ENCODE measurements around the gene C11orf86.
"Not testable (repeated sequence)": the region's sequence is repeated elsewhere in the genome, so short reads cannot be mapped to it uniquely, and the experiment has no call there.

Gene C11orf86

GRCh38 chr11:66974724-66975404 is at the start of gene C11orf86:
TSS of gene C11orf86 (plus strand) at chr11:66975304. CDS start at chr11:66975363, 59 bp downstream.
- no peak for FAIRE-seq
- no peak for DNase-seq (ENCODE audit: insufficient read length, low spot score)

GRCh38 chr11:66929753-66930152 is 45.4 kb upstream of the C11orf86 start:
- FAIRE-seq (no peak), DNase-seq (ENCODE audit: insufficient read length, low spot score) (no peak)

GRCh38 chr11:66932543-66932942 is 42.6 kb upstream of the C11orf86 start:
- FAIRE-seq (no peak), DNase-seq (ENCODE audit: insufficient read length, low spot score) (no peak)

GRCh38 chr11:66933531-66933930 is 41.6 kb upstream of the C11orf86 start:
- no peak for FAIRE-seq

GRCh38 chr11:66934950-66935779 is 39.9 kb upstream of the C11orf86 start:
- DNase-seq (ENCODE audit: insufficient read length, low spot score) (no peak), FAIRE-seq (no peak)

More at GRCh38 chr11:66933531-66933930, 41.6 kb upstream of the C11orf86 start:
- no peak for DNase-seq (ENCODE audit: insufficient read length, low spot score)

- DNase-seq (ENCODE audit: insufficient read length, low spot score) (no peak), FAIRE-seq (no peak)
Measured at GRCh38 chr11:66936311-66936711, 38.8 kb upstream of the C11orf86 start.

GRCh38 chr11:66937193-66937733 is 37.8 kb upstream of the C11orf86 start:
- no peak for DNase-seq (ENCODE audit: insufficient read length, low spot score)
- FAIRE-seq: no peak

GRCh38 chr11:66938582-66939135 is 36.4 kb upstream of the C11orf86 start:
- no peak for FAIRE-seq
- DNase-seq (ENCODE audit: insufficient read length, low spot score): no peak

GRCh38 chr11:66950112-66950535 is 25.0 kb upstream of the C11orf86 start:
- no peak for DNase-seq (ENCODE audit: insufficient read length, low spot score)
- no peak for FAIRE-seq

GRCh38 chr11:66951135-66951534 is 24.0 kb upstream of the C11orf86 start:
- FAIRE-seq (no peak), DNase-seq (ENCODE audit: insufficient read length, low spot score) (no peak)

GRCh38 chr11:66951927-66952337 is 23.2 kb upstream of the C11orf86 start:
- DNase-seq (ENCODE audit: insufficient read length, low spot score): no peak
- no peak for FAIRE-seq

GRCh38 chr11:66953081-66953833 is 21.8 kb upstream of the C11orf86 start:
- no peak for DNase-seq (ENCODE audit: insufficient read length, low spot score)
- FAIRE-seq: no peak

GRCh38 chr11:66956689-66957290 is 18.3 kb upstream of the C11orf86 start:
- no peak for DNase-seq (ENCODE audit: insufficient read length, low spot score)
- FAIRE-seq: no peak

- FAIRE-seq (no peak), DNase-seq (ENCODE audit: insufficient read length, low spot score) (no peak)
Measured at GRCh38 chr11:66957971-66958231, 17.2 kb upstream of the C11orf86 start.

- peak; percentile 97 for DNase-seq (ENCODE audit: insufficient read length, low spot score)
- FAIRE-seq: peak; percentile 49
Measured at GRCh38 chr11:66958232-66958955, 16.7 kb upstream of the C11orf86 start, which contains the start of gene PC. TSS of gene PC (minus strand) at chr11:66958383. CDS start at chr11:66872159, 86,224 bp downstream.

GRCh38 chr11:66958956-66959274 is 16.2 kb upstream of the C11orf86 start:
- no peak for FAIRE-seq
- no peak for DNase-seq (ENCODE audit: insufficient read length, low spot score)

- not testable (repeated sequence) for FAIRE-seq; DNase-seq (ENCODE audit: insufficient read length, low spot score)
Measured at GRCh38 chr11:66961691-66962213, 13.4 kb upstream of the C11orf86 start.

- DNase-seq (ENCODE audit: insufficient read length, low spot score): no peak
- FAIRE-seq: no peak
Measured at GRCh38 chr11:66962247-66962646, 12.9 kb upstream of the C11orf86 start.

- DNase-seq (ENCODE audit: insufficient read length, low spot score): no peak
- no peak for FAIRE-seq
Measured at GRCh38 chr11:66962801-66963200, 12.3 kb upstream of the C11orf86 start.

GRCh38 chr11:66964495-66964894 is 10.6 kb upstream of the C11orf86 start:
- DNase-seq (ENCODE audit: insufficient read length, low spot score) (no peak), FAIRE-seq (no peak)

Data from GM19239 (cell line).